Measurements from ENCODE around the gene DOCK2.

Gene DOCK2

GRCh38 chr5:169814045-169814444, 177.0 kb downstream of the DOCK2 start:
- Histone ChIP-seq H2AFZ (ENCODE audit: low read depth) (no peak overlapping the region), H3K4me1 (ENCODE audit: low read depth, poor library complexity, severe bottlenecking) (no peaks in the 10 kb centered on the region), H3K79me2 (ENCODE audit: insufficient read depth, low read depth) (no peaks in the 10 kb centered on the region), H3K27me3 (ENCODE audit: insufficient read depth, low read depth) (no peaks in the 10 kb centered on the region), H4K20me1 (ENCODE audit: insufficient read depth) (no peaks in the 10 kb centered on the region), H3K9ac (no peak overlapping the region), H3K4me2 (no peak overlapping the region), H3K4me3 (IDR thresholded peaks at IDR 0.05; ENCODE audit: insufficient read depth, low read depth, low read length) (no peak overlapping the region), H3K36me3 (ENCODE audit: insufficient read depth) (no peaks in the 10 kb centered on the region), H3K27ac (no peak overlapping the region)
- TF ChIP-seq CTCF (conservative IDR thresholded peaks at IDR 0.05; ENCODE audit: low read depth, low read length) = no peak

GRCh38 chr5:169814522-169814921, 177.4 kb downstream of the DOCK2 start:
- H2AFZ ChIP-seq (ENCODE audit: low read depth) = no peak overlapping the region
- no peaks in the 10 kb centered on the region for H3K27me3 ChIP-seq (ENCODE audit: insufficient read depth, low read depth)
- H3K4me2 ChIP-seq = no peak overlapping the region
- no peaks in the 10 kb centered on the region for H3K4me1 ChIP-seq (ENCODE audit: low read depth, poor library complexity, severe bottlenecking)
- TF ChIP-seq CTCF (conservative IDR thresholded peaks at IDR 0.05; ENCODE audit: low read depth, low read length) = no peak
- no peaks in the 10 kb centered on the region for H3K79me2 ChIP-seq (ENCODE audit: insufficient read depth, low read depth)
- no peak overlapping the region for H3K4me3 ChIP-seq (IDR thresholded peaks at IDR 0.05; ENCODE audit: insufficient read depth, low read depth, low read length)
- no peak overlapping the region for H3K27ac ChIP-seq
- H3K36me3 ChIP-seq (ENCODE audit: insufficient read depth) = no peaks in the 10 kb centered on the region
- no peak overlapping the region for H3K9ac ChIP-seq
- no peaks in the 10 kb centered on the region for H4K20me1 ChIP-seq (ENCODE audit: insufficient read depth)

- Histone ChIP-seq H3K36me3 (ENCODE audit: insufficient read depth) (no peaks in the 10 kb centered on the region), H3K27me3 (ENCODE audit: insufficient read depth, low read depth) (no peaks in the 10 kb centered on the region), H2AFZ (ENCODE audit: low read depth) (no peak overlapping the region), H4K20me1 (ENCODE audit: insufficient read depth) (no peaks in the 10 kb centered on the region), H3K27ac (no peak overlapping the region), H3K4me3 (IDR thresholded peaks at IDR 0.05; ENCODE audit: insufficient read depth, low read depth, low read length) (no peak overlapping the region), H3K4me1 (ENCODE audit: low read depth, poor library complexity, severe bottlenecking) (no peaks in the 10 kb centered on the region), H3K4me2 (no peak overlapping the region), H3K79me2 (ENCODE audit: insufficient read depth, low read depth) (no peaks in the 10 kb centered on the region), H3K9ac (no peak overlapping the region)
- TF ChIP-seq CTCF (conservative IDR thresholded peaks at IDR 0.05; ENCODE audit: low read depth, low read length) = no peak
Measured at GRCh38 chr5:169817031-169817430, 180.0 kb downstream of the DOCK2 start.

- no peak overlapping the region for H3K9ac ChIP-seq
- H4K20me1 ChIP-seq (ENCODE audit: insufficient read depth) = no peaks in the 10 kb centered on the region
Measured at GRCh38 chr5:169826618-169827017, 189.5 kb downstream of the DOCK2 start.

More at GRCh38 chr5:169826618-169827017, 189.5 kb downstream of the DOCK2 start:
- no peak overlapping the region for H3K4me2 ChIP-seq
- TF ChIP-seq CTCF (conservative IDR thresholded peaks at IDR 0.05; ENCODE audit: low read depth, low read length) = no peak
- H3K79me2 ChIP-seq (ENCODE audit: insufficient read depth, low read depth) = no peaks in the 10 kb centered on the region
- no peaks in the 10 kb centered on the region for H3K4me1 ChIP-seq (ENCODE audit: low read depth, poor library complexity, severe bottlenecking)
- H2AFZ ChIP-seq (ENCODE audit: low read depth) = no peak overlapping the region
- H3K27me3 ChIP-seq (ENCODE audit: insufficient read depth, low read depth) = no peaks in the 10 kb centered on the region
- H3K36me3 ChIP-seq (ENCODE audit: insufficient read depth) = no peaks in the 10 kb centered on the region
- H3K27ac ChIP-seq = no peak overlapping the region
- H3K4me3 ChIP-seq (IDR thresholded peaks at IDR 0.05; ENCODE audit: insufficient read depth, low read depth, low read length) = no peak overlapping the region

Data from KMS-11 (cell line).